C4-2B (cell line): ENCODE results near the gene EPN3.

Experiments
- ZFX ChIP-seq: fragments of 450-650 bp; IDR thresholded peaks from 2 replicates; pipeline ENCODE4 v1.6.1; 2017
- TF ChIP-seq, protein P1 (sequence below): fragments of 450-650 bp; conservative IDR thresholded peaks from 2 replicates; pipeline ENCODE4 v1.5.1; 2017; ENCODE audit warnings: mild to moderate bottlenecking

GRCh38 chr17:50499721-50500120 lies 32.8 kb upstream of the EPN3 start:
- TF ChIP-seq, protein P1, sequence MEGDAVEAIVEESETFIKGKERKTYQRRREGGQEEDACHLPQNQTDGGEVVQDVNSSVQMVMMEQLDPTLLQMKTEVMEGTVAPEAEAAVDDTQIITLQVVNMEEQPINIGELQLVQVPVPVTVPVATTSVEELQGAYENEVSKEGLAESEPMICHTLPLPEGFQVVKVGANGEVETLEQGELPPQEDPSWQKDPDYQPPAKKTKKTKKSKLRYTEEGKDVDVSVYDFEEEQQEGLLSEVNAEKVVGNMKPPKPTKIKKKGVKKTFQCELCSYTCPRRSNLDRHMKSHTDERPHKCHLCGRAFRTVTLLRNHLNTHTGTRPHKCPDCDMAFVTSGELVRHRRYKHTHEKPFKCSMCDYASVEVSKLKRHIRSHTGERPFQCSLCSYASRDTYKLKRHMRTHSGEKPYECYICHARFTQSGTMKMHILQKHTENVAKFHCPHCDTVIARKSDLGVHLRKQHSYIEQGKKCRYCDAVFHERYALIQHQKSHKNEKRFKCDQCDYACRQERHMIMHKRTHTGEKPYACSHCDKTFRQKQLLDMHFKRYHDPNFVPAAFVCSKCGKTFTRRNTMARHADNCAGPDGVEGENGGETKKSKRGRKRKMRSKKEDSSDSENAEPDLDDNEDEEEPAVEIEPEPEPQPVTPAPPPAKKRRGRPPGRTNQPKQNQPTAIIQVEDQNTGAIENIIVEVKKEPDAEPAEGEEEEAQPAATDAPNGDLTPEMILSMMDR: no peak
- TF ChIP-seq ZFX: no peak
